Gastrocnemius medialis (tissue), 4 donors: ENCODE measurements around the gene FBXW10B.

Experiments
- POLR2A ChIP-seq, 2 donors: fragments of 450-650 bp; IDR thresholded peaks; one replicate each; pipeline ENCODE4 v1.6.1; 2017; ENCODE audit warnings: antibody characterized with exemption in 2 of 2, mild to moderate bottlenecking in 2 of 2, moderate library complexity in 2 of 2
- TF ChIP-seq, protein P1 (sequence below), 5 experiments: fragments of 450-650 bp in 3 of 5; fragments of 200-600 bp in 2 of 5; sonication (generic) in 2 of 5; IDR thresholded peaks in 4 of 5; conservative IDR thresholded peaks in 1 of 5; 1 replicate in 4 of 5; 2 replicates in 1 of 5; pipeline ENCODE4 v1.5.1; 2016 to 2019; ENCODE audit warnings: antibody characterized with exemption in 5 of 5, mild to moderate bottlenecking in 3 of 5, moderate library complexity in 3 of 5

GRCh38 chr17:15662681-15663080, 43.2 kb upstream of the FBXW10B start:
- TF ChIP-seq, protein P1, sequence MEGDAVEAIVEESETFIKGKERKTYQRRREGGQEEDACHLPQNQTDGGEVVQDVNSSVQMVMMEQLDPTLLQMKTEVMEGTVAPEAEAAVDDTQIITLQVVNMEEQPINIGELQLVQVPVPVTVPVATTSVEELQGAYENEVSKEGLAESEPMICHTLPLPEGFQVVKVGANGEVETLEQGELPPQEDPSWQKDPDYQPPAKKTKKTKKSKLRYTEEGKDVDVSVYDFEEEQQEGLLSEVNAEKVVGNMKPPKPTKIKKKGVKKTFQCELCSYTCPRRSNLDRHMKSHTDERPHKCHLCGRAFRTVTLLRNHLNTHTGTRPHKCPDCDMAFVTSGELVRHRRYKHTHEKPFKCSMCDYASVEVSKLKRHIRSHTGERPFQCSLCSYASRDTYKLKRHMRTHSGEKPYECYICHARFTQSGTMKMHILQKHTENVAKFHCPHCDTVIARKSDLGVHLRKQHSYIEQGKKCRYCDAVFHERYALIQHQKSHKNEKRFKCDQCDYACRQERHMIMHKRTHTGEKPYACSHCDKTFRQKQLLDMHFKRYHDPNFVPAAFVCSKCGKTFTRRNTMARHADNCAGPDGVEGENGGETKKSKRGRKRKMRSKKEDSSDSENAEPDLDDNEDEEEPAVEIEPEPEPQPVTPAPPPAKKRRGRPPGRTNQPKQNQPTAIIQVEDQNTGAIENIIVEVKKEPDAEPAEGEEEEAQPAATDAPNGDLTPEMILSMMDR (IDR thresholded peaks at IDR 0.05 in 4 of 5, conservative IDR thresholded peaks at IDR 0.05 in 1 of 5), result no peak
- no peak for TF ChIP-seq POLR2A (IDR thresholded peaks at IDR 0.05)
